RPMI8226 (cell line): ENCODE measurements around the gene MIF4GD.
"Not testable (repeated sequence)": the region's sequence is repeated elsewhere in the genome, so short reads cannot be mapped to it uniquely, and the experiment has no call there.

ENCODE experiments used
- DNase-seq: peaks from one replicate; pipeline ENCODE4 v3.0.0-alpha.2; 2015

MIF4GD gene

DNA sequence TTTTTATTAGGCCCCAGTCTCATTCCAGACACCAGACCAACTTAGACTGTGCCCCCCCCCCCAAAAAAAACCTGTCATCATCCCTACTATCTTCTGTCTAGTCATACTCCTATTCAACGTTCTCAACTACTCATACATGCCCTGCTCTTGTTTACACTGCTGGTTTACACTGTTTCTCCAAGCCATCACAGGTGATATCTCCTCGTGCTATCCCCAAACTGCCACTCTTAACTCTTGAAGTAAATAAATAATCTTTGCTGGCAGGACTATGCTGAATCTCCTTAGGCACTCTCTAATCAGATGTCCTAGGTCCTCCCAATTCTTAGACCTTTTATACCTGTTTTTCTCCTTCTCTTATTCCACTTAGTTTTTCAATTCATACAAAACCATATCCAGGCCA lies 13.8 kb downstream of the MIF4GD start:
- not testable (repeated sequence) for DNase-seq

DNA sequence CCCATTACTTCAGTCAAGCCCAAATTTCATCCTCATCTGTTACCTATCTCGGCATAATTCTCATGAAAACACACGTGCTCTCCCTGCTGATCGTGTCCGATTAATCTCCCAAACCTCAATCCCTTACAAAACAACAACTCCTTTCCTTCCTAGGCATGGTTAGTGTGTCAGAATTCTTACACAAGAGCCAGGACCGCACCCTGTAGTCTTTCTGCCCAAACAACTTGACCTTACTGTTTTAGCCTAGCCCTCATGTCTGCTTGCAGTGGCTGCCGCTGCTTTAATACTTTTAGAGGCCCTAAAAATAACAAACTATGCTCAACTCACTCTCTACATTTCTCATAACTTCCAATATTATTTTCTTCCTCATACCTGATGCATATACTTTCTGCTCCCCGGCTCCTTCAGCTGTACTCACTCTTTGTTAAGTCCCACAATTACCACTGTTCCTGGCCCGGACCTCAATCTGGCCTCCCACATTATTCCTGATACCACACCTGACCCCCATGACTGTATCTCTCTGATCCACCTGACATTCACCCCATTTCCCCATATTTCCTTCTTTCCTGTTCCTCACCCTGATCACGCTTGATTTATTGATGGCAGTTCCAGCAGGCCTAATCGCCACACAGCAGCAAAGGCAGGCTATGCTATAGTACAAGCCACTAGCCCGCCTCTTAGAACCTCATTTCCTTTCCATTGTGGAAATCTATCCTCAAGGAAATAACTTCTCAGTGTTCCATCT lies 14.9 kb downstream of the MIF4GD start:
- DNase-seq, result not testable (repeated sequence)

DNA sequence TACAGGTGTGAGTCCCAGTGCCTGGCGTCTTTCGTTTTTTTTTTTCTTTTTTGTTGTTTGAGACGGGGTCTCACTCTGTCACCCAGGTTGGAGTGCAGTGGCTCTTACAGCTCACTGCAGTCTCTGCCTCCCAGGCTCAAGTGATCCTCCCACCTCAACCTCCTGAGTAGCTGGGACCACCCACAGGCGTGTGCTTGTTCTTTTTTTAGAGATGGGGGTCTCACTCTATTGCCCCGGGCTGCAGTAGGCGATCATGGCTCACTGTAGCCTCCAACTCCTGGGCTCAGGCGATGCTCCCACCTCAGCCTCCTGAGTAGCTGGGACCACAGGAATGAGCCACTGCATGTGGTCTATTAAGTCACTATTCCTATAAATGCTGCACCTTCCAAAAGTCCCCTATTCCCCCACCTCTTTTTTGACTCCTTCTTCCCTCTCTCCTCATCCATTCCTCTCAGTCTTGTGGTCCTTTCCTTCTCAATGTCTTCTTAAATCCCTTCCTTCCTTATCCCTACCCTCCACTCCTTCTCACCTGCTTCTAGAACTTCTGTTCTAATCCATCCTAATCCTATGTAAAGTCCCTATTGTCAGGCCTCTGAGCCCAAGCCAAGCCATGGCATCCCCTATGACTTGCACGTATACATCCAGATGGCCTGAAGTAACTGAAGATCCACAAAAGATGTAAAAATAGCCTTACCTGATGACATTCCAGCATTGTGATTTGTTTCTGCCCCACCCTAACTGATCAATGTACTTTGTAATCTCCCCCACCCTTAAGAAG lies 18.8 kb downstream of the MIF4GD start:
- DNase-seq, result no peak

DNA sequence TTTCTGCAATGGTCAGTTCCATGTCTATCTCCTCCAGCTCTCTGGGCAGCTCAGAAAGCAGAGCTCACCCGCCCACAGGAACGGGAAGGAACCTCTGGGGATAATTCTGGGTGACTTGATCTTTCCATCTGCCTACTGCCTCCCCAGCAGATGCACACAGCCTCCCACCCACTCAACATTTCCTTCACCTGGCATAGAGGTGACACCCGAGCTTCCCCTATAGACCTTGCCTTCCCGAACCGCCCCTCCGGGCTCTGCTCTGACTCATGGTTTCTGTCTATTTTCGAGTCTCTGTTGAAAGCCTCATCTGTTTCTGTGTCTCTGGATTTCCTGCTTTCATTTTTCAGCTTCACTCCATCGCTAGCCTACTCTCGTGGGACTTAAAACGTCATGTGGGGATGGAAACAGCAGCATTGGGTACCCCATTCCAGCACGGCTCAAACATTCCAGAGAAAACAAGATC lies 21.0 kb downstream of the MIF4GD start:
- no peak for DNase-seq

DNA sequence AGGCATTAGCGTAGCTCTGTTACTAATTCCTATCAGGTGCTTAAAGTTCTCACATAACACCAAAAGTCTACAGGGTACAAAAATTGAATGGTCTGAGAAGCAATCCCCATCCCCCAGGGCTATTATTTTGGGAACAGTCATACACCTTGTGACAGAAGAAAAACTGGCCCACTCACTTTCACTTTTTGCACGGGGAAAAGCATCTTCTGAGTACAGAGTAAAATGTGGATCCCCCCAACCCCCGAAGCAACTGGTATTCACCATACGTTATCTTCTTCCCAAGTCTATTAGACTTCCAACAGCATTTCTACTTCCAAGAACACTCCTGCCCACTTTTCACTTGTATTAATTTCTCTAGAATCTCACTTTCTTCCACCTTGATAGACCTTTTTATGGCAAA lies 21.5 kb downstream of the MIF4GD start:
- DNase-seq, result no peak

DNA sequence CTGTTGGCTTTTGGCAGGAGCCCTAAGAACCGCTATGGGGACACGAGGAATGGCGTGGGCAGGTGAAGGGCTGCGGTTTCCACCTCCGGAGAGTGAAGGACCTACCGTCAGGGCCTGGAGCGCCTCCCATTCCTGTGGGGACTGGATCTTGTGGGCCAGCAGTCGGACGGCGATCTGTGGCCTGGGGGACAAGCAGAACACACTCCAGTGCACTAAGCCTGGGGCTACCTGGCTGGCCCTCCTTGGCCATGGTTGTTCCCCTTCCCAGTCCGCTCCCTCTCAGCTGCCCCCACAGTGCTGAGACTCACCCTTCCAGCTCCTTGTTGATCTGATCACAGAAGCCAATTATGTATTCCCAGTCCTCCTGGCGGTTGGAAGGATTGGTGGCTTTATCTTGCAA lies 24.6 kb downstream of the MIF4GD start:
- DNase-seq, result no peak

DNA sequence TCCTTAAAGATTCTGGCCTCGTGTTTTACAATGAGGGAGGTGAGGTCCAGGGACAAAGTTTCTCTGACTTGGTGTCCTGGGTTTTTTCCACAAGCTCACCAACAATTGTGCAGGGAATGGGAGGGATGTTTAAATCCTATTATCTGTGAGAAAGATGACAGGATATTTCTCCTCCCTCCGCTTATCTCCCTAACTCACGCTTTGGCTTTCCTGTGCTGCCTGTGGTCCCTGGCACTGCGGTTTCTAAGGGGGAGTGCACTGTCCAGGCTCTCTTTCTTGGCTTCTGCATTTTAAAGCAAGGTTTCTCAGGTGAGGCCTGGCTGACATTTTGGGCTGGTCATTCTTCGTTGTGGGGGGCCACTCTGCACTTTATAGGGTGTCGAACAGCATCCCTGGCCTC lies 26.0 kb downstream of the MIF4GD start:
- DNase-seq, result no peak

- no peak for DNase-seq
Measured at GRCh38 chr17:75244133-75244866, 26.7 kb downstream of the MIF4GD start.

GRCh38 chr17:75242461-75243042 lies 28.5 kb downstream of the MIF4GD start:
- no peak for DNase-seq

GRCh38 chr17:75241996-75242460 lies 29.0 kb downstream of the MIF4GD start:
- DNase-seq, result no peak

- no peak for DNase-seq
Measured at GRCh38 chr17:75241502-75241901, 29.5 kb downstream of the MIF4GD start.

DNA sequence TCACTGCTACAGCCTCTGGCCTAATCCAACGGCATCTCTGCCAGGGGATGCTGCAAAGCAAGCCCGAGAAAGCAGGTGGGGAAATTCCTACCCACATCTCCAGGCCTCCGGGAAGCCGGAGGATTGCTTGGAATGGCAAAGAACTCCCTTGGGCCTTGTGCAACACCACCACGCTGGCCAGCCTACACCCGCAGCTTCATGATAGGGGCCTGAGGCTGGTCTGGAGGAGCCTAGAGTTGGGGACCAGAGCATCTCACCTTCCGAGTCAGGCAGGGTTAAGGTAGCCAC lies 29.9 kb downstream of the MIF4GD start:
- no peak for DNase-seq

- peak; percentile 36 for DNase-seq
Measured at GRCh38 chr17:75240394-75241142, 30.5 kb downstream of the MIF4GD start.

GRCh38 chr17:75239778-75240393 lies 31.1 kb downstream of the MIF4GD start:
- no peak for DNase-seq

DNA sequence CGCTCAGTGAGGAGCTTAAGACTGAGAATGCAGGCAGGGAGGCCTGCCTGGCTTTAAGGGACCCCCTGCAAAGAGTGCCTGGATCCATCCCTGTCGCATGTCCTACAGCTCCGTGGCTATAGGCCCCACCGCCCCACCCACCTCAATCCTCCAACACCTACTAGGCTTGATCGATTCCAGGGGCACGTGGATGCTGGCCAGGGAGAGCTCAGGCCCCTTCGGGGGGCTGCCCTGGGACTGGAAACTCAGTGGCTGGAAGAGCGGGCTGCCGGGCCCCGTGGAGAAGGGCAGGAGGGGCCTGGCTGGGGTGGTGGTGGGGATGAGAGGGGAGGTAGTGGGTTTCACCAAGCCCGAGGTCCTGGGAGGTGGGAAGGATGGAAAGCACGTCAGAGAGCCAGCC lies 31.8 kb downstream of the MIF4GD start:
- DNase-seq, result no peak

GRCh38 chr17:75238684-75239191 lies 32.3 kb downstream of the MIF4GD start:
- peak; percentile 69 for DNase-seq

DNA sequence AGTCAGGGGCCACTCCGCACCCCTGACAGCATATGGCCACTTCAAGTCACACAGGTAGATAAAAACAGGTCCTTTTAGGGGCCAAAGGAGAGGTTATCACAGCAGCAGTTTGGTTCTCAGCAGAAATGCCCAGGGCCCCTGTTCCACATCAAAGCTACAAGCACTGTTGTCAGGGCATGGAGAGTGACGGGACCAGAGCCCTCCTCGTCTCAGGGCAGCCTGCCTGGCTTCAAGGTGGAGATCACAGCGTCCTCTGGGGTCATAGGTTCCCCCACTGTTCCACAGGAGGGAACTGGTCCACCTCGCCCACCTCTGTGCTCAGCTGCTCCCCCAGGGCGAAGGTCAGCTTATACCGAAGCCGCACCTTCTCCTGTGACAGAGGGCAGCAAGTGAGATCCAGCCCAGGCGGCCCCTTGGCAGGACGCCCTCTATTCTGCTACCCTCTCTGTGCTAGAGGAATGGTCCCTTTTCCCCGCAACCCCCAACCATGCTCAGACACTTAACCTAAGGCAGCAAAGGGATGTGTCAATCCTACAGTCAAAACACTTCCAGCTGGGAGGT lies 32.9 kb downstream of the MIF4GD start:
- DNase-seq, result no peak

GRCh38 chr17:75237100-75238014 lies 33.7 kb downstream of the MIF4GD start:
- DNase-seq, result no peak

DNA sequence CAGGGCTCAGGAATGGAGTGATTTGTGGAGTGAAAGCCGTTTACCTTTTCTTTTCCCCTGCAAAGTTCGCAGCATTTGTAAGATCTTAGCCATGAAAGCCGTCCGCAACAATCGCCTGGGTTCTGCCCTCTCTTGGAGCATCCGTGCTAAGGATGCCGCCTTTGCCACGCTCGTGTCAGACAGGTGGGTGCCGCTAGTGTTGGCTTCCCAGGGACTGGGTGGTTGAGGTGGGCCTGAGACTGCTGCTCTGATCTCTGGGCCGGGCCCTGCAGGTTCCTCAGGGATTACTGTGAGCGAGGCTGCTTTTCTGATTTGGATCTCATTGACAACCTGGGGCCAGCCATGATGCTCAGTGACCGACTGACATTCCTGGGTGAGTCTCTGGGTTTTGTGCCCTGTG lies 38.2 kb downstream of the MIF4GD start:
- DNase-seq, result no peak

DNA sequence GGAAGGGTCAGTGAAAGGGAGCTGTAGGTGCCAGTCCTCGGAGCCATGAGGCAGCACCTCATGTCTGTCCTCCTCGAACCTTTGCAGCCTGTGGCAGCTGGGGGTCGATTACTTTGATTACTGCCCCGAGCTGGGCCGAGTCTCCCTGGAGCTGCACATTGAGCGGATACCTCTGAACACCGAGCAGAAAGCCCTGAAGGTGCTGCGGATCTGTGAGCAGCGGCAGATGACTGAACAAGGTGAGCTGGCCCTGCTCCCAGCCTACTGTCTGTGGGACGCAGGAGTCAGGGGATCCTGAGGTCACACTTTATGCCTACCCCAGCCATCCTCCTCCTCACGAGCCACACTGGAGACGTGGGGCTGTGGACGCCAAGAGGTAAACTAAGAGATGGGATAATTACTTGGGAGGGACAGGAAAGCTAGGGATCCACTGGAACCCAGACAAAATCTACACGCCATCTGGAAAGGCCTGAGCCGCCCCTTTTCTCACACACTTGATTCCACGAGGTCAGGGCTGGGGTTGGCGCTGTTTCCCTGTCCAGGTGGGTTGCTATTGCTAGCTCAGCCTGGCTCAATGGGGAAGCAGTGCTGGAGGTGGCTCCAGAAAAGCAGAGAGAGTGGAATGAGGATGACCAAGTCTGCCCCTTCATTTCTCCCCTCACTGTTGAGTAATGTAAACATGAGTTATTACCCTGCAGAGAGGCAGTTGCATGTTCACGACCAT lies 39.1 kb downstream of the MIF4GD start:
- no peak for DNase-seq
